Rectal smooth muscle tissue (tissue), 1 donor: Measurements from ENCODE around the gene FBXW4.

Source experiments
- H3K27ac ChIP-seq: one replicate; pipeline ENCODE4 v1.7.0; 2013; ENCODE audit warnings: low read depth, low read length, inconsistent platforms
- H3K27me3 ChIP-seq: one replicate; pipeline ENCODE4 v1.7.0; 2013; ENCODE audit warnings: low read length; ENCODE audit not compliant: control insufficient read depth, insufficient read depth
- H3K36me3 ChIP-seq: one replicate; pipeline ENCODE4 v1.7.0; 2013; ENCODE audit warnings: low read length; ENCODE audit not compliant: control insufficient read depth, insufficient read depth
- H3K4me1 ChIP-seq: one replicate; pipeline ENCODE4 v1.7.0; 2013; ENCODE audit warnings: low read length; ENCODE audit not compliant: control insufficient read depth, insufficient read depth
- H3K4me3 ChIP-seq: one replicate; pipeline ENCODE4 v1.7.0; 2013; ENCODE audit warnings: low read length
- H3K9ac ChIP-seq: one replicate; pipeline ENCODE4 v1.7.0; 2013; ENCODE audit warnings: low read length

Gene FBXW4

DNA sequence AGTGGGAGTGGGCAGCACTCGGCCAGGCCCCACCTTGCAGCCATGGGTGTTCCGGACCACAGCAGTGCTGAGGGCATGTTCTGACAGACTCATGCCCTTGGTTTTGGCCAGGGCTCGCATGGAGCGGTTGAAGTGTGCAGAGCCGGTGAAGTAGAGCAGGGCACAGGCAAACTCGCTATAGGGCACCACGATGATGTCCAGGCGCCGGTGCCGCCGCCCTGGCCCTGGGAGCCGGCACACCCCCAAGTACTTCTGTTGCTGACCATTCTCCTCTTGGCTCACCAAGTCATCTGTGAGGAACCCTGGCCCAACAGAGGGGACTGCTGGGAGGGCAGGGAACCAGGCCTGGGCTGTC, 115.5 kb downstream of the FBXW4 start:
- H3K4me1 ChIP-seq, result no peaks in the 10 kb centered on the region
- H3K4me3 ChIP-seq, result no peak overlapping the region
- no peaks in the 10 kb centered on the region for H3K27me3 ChIP-seq
- H3K9ac ChIP-seq, result no peak overlapping the region
- H3K36me3 ChIP-seq, result peaks cover 13% of the 10 kb centered on the region
- no peak overlapping the region for H3K27ac ChIP-seq

DNA sequence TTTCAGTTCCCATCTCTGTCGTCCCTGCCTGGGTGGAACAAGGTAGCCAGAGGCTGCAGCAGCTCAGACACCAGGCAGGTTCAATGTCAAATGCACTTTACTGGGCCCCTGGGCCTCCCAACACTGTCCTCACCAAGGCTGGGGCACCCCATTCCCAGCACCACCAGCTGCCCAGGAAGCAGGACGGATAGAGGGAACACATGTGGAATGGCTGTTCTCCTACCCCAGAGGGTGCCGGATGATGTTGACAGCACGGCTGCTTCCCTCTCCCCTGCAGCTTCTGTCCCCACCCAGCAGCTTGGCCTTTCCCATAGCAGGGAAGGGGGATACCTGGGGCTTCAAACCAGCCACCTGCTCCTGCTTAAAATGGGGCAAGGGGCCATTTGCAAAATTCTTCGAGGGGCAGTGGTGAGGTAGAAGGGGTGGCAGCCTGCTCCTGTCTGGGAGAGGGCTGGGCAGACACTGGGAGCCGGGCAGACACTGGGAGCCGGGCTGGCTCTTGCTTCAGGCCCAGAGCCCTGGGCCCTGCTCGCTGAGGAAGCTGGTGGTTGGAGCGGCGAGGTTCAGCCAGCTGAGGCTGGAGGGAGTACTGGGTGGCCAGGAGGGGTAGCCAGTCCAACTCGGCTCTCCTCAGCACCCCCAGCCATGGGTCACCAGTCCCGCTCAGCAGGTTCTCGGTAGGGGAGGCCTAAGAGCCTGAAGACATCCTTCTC, 116.0 kb downstream of the FBXW4 start:
- Histone ChIP-seq H3K27me3 (no peaks in the 10 kb centered on the region), H3K9ac (no peak overlapping the region), H3K4me1 (no peaks in the 10 kb centered on the region), H3K27ac (no peak overlapping the region), H3K36me3 (peaks cover 12% of the 10 kb centered on the region), H3K4me3 (no peak overlapping the region)

DNA sequence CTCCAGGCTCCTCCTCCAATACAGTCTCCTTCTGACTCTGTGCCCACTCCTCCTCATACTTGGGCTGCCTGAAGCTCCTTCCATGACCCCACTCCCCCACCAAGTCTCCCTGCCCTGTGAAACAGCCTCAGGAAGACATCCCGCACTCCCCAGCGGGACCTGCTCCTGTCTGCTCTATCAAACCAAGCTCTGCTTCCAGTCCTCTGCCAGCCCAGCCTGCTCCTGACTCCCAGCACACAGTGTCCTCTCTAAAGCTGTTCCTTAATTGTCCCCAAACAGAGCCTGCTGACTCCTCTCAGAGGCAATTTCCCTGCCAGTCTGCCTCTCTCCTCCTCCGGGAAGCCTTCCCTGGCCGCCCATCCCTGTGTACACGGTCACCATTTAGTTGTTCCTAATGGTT, 116.8 kb downstream of the FBXW4 start:
- Histone ChIP-seq H3K4me1 (no peaks in the 10 kb centered on the region), H3K9ac (no peak overlapping the region), H3K36me3 (peaks cover 7% of the 10 kb centered on the region), H3K4me3 (no peak overlapping the region), H3K27ac (no peak overlapping the region), H3K27me3 (no peaks in the 10 kb centered on the region)

DNA sequence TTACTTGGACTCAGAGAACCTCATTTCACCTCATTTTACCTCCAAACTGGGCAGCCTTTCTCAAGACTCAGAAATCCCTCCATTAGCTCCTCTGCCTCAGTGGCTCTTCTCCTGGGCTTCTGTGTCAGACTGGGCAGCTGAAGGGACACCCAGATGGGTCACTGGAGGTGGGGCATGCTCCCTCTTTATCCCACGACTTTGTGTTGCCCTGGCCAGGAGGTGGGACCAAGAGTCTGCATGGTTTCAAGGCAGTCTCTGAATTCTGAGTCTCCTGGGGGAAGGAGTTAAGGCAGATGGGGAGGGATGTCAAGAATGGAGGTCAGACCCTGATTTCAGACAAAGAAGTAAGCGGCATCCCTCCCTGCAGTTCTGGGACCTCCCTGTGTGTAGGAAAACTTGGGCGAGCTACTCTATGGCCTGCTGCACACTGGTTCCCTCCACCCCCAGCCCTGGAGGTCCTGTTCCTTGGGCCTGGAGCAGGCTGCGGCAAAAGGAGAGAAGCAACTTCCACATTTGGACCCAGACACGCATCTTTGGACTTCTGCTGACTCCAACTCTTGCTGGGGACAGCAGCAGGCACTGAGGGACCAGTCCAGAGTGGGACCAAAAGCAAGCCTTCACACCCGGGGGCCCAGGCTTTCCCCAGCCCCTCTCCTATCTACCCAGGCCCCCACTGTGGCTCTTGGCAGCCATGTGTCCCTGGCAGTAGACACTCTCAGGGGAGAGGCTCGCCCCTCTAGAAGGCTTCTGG, 117.7 kb downstream of the FBXW4 start:
- Histone ChIP-seq H3K27me3 (no peaks in the 10 kb centered on the region), H3K9ac (no peak overlapping the region), H3K27ac (no peak overlapping the region), H3K4me1 (no peaks in the 10 kb centered on the region), H3K36me3 (peaks cover under 1% of the 10 kb centered on the region), H3K4me3 (no peak overlapping the region)

DNA sequence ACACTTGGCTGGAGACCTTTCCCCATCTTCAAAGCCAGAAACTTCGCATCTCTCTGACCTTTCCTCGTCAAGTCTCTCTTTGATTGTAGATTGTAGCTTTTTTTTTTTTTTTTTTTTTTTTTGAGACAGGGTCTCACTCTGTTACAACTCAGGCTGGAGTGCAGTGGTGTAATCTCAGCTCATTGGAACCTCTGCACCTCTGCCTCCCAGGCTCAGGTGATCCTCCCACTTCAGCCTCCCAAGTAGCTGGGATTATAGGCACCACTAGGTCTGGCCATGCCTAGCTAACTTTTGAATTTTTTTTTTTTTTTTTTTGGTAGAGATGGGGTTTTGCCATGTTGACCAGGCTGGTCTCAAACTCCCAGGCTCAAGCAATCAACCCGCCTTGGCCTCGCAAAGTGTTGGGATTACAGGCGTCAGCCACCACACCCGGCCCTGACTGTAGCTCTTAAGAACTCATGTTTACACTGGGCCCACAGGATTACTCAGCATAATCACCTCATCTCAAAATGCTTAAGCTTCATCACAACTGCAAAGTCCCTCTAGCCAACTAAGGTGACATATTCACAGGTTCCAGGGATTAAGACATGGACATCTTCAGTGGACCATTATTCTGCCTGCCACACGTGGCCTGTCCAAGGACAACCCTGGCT, 118.6 kb downstream of the FBXW4 start:
- Histone ChIP-seq H3K4me3 (no peak overlapping the region), H3K4me1 (no peaks in the 10 kb centered on the region), H3K36me3 (no peaks in the 10 kb centered on the region), H3K27ac (no peak overlapping the region), H3K27me3 (no peaks in the 10 kb centered on the region), H3K9ac (no peak overlapping the region)

DNA sequence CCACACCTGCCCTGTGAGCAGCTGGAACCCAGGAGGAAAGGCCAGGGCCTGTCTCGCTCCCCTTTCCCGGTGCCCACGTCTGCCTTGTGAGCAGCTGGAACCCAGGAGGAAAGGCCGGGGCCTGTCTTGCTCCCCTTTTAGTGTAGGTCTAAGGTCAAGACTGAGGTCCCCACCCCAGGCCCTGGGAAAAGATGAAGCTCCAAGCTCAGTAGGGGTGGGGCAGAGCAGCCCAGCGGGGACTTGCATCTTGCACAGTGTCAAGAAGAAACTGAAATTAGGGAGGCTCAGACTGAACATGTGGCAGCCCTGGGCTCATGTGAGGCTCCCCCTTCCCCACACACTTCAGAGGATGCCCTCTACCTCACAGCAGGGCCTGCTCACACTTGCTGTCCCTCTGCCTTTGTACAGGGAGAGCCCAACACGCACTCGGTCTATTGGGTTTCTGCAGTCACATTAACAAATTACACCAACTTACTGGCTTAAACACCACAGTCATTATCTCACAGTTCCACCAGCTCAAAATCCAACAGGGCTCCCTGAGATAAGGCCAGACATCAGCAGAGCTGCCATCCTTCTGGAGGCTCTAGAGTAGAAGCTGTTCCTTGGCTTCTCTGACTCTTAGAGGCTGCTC, 119.3 kb downstream of the FBXW4 start:
- no peaks in the 10 kb centered on the region for H3K27me3 ChIP-seq
- no peak overlapping the region for H3K4me3 ChIP-seq
- no peaks in the 10 kb centered on the region for H3K36me3 ChIP-seq
- H3K9ac ChIP-seq, result no peak overlapping the region
- no peak overlapping the region for H3K27ac ChIP-seq
- H3K4me1 ChIP-seq, result no peaks in the 10 kb centered on the region

DNA sequence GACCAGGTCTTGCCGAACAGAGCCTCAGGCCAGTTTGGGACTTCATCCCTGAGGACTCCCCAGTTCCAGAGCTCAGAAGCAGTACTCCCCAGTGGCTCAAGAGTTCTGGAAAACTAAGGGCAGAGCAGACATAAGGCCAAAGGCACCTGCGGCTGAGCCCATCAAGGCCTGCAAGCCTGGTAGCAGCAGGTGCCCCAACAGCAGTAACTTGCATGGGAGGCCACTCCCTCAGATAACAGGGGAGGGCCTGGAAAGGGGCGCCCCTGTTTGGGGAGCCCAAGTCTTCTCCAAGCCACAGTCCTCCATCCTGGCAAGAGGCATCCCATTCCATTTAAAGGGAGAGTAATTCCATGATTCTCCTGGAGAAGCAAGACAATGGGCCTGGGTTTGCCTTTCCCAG, 119.9 kb downstream of the FBXW4 start:
- Histone ChIP-seq H3K36me3 (no peaks in the 10 kb centered on the region), H3K27ac (no peak overlapping the region), H3K27me3 (no peaks in the 10 kb centered on the region), H3K9ac (no peak overlapping the region), H3K4me1 (no peaks in the 10 kb centered on the region), H3K4me3 (no peak overlapping the region)

DNA sequence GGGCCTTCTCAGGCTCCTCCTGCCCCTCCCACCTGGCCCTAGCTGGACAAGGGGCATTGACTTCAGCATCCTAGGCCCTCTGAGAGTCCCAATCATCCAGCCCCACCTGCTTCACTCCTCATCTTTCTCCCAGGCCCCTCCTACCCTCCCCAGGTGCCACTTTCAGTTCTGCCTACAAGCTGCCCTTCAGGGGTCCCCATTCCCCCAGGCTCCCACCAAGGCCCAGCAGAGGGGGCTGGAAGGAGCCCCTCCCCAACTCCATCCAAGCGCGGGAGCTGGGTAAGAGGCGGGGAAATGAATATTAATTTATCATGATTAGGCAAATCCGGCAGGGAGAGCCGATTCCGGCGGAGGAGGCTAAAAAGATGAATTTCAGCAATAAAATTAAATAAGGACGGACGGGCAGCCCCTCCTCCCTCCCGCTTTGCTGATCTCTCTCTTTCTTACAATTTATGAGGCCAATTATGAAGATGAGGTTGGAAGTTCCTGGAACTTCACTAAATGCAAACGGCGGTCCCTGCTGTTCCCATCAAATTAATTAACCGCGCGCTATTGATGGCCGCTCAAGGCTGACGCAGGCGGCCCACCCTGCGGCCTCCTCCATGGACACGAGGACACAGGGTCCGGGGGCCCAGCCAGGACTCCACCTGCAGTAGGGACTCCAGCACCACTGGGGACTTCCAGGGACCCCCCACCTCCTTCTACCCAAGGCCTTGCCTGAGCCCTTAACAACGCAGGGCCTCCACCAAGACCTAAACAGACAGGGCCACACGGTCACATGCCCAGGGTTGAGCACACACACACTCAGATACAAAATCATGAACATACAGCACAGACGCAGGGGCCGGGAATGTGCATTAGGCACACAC, 120.9 kb downstream of the FBXW4 start:
- Histone ChIP-seq H3K27ac (no peak overlapping the region), H3K9ac (no peak overlapping the region), H3K36me3 (no peaks in the 10 kb centered on the region), H3K27me3 (peaks cover 7% of the 10 kb centered on the region), H3K4me3 (no peak overlapping the region), H3K4me1 (no peaks in the 10 kb centered on the region)

DNA sequence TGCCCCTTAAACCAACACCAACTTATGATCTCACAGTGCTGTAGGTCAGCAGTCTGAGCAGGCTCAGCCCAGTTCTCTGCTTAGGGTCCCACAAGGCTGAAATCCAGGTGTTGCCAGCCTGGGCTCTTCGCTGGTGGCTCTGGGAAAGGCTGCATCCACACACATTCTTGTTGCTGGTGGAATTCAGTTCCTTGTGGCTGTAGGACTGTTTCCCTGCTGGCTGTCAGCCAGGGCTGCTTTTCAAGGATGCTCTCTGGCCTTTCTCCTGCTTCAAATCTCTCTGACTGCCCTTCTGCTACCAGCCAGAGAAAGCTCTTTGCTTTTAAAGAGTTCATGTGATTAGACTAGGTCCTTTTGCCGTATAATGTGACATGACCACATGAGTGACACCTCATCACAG, 122.2 kb downstream of the FBXW4 start:
- peaks cover 14% of the 10 kb centered on the region for H3K27me3 ChIP-seq
- no peaks in the 10 kb centered on the region for H3K36me3 ChIP-seq
- no peak overlapping the region for H3K4me3 ChIP-seq
- H3K4me1 ChIP-seq, result no peaks in the 10 kb centered on the region
- H3K9ac ChIP-seq, result no peak overlapping the region
- H3K27ac ChIP-seq, result no peak overlapping the region

DNA sequence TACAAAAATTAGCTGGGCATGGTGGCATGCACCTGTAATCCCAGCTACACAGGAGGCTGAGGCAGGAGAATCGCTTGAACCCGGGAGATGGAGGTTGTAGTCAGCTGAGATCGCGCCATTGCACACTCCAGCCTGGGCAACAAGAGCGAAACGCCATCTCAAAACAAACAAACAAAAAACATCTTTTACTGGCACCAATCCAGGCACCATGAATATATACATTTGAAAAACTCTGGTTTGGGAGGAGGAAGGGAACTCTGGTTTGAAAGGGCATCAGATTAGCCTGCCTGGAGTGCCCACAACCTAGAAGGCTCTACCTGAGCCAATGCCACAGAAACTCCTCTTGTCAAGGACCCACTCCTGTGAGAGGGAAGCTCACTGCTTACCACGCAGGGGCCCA, 122.8 kb downstream of the FBXW4 start:
- Histone ChIP-seq H3K27me3 (peaks cover 18% of the 10 kb centered on the region), H3K4me3 (no peak overlapping the region), H3K27ac (no peak overlapping the region), H3K9ac (no peak overlapping the region), H3K36me3 (no peaks in the 10 kb centered on the region), H3K4me1 (no peaks in the 10 kb centered on the region)

DNA sequence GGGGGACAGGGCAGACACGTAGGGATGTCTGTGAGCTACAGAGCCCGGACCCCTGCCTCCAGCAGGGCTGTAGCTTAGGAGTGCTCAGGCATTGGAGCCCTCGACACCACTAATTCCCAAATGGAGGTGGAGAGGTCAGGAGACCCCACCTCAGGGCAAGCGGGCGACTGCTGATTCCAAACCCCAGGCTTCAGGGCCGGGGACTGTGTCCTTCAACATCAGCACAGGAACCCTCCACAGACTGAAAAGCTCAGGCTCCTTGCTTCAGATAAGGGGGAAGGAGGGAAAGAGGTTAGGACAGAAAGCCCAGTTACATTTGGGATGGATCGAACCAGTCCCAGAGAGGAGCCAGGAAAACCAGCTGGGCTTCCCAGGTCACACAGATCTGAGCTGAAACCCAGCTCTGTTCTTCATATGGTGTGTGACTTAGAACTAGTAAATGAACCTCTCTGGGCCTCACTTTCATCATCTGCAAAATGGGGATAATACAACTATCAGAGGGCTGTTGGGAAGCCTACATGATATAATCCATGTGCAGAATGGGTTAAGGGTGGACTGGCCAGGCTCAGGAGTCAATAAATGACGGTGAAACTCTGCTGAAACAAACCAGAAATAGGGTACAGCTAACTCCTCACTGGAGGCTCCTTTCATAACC, 123.6 kb downstream of the FBXW4 start:
- no peak overlapping the region for H3K4me3 ChIP-seq
- H3K4me1 ChIP-seq, result no peaks in the 10 kb centered on the region
- no peak overlapping the region for H3K27ac ChIP-seq
- H3K9ac ChIP-seq, result no peak overlapping the region
- H3K36me3 ChIP-seq, result no peaks in the 10 kb centered on the region
- H3K27me3 ChIP-seq, result peaks cover 24% of the 10 kb centered on the region
